Ascending aorta (tissue), 2 donors: Measurements from ENCODE around the gene HSPA1A. TPM values are rescaled to one million over a fixed set of nuclear protein-coding genes. Genes with fewer than 3 reads are reported as not detected.
A peak's percentile ranks its signal among the peaks of the same experiment; 100 is the strongest.
"Not testable (repeated sequence)": the region's sequence is repeated elsewhere in the genome, so short reads cannot be mapped to it uniquely, and the experiment has no call there.

Experiments
- DNase-seq, 2 donors: peaks; one replicate each; pipeline ENCODE4 v3.0.0-alpha.2; 2019; ENCODE audit warnings: low spot score in 2 of 2
- H3K27ac ChIP-seq, 2 donors: fragments of 200-600 bp; sonication (generic); one replicate each; pipeline ENCODE4 v1.5.1; 2016 to 2017; ENCODE audit warnings: mild to moderate bottlenecking in 1 of 2
- H3K27me3 ChIP-seq: fragments of 200-600 bp; sonication (generic); one replicate; pipeline ENCODE4 v1.5.1; 2017
- H3K36me3 ChIP-seq, 2 donors: fragments of 200-600 bp; sonication (generic); one replicate each; pipeline ENCODE4 v1.5.1; 2016
- H3K4me1 ChIP-seq, 2 donors: fragments of 200-600 bp; sonication (generic); one replicate each; pipeline ENCODE4 v1.5.1; 2016 to 2017; ENCODE audit warnings: mild to moderate bottlenecking in 1 of 2
- H3K4me3 ChIP-seq, 2 donors: fragments of 200-600 bp; sonication (generic); one replicate each; pipeline ENCODE4 v1.5.1; 2016 to 2017; ENCODE audit warnings: mild to moderate bottlenecking in 1 of 2
- H3K9me3 ChIP-seq, 2 donors: fragments of 200-600 bp; sonication (generic); one replicate each; pipeline ENCODE4 v1.5.1; 2016
- intact Hi-C: fragments of 100-400 bp; cut with DNase I; formaldehyde crosslinking; loops from one replicate; pipeline ENCODE4 v1.15.1; 2023
- total RNA-seq: library from RNA; depleted of rRNA; stranded (reverse); fragments of >200 nt; gene quantifications from one replicate; pipeline ENCODE4 v1.1.0, GENCODE V29; 2016
- TF ChIP-seq, protein P1 (sequence below), 3 experiments: fragments of 200-600 bp in 2 of 3; fragments of 450-650 bp in 1 of 3; sonication (generic) in 2 of 3; IDR thresholded peaks; one replicate each; pipeline ENCODE4 v1.5.1; 2016 to 2019; ENCODE audit warnings: antibody characterized with exemption in 3 of 3, mild to moderate bottlenecking in 1 of 3, moderate library complexity in 1 of 3

Gene HSPA1A
- total RNA-seq, 1 donor from 2014 or later: 288 TPM

DNA sequence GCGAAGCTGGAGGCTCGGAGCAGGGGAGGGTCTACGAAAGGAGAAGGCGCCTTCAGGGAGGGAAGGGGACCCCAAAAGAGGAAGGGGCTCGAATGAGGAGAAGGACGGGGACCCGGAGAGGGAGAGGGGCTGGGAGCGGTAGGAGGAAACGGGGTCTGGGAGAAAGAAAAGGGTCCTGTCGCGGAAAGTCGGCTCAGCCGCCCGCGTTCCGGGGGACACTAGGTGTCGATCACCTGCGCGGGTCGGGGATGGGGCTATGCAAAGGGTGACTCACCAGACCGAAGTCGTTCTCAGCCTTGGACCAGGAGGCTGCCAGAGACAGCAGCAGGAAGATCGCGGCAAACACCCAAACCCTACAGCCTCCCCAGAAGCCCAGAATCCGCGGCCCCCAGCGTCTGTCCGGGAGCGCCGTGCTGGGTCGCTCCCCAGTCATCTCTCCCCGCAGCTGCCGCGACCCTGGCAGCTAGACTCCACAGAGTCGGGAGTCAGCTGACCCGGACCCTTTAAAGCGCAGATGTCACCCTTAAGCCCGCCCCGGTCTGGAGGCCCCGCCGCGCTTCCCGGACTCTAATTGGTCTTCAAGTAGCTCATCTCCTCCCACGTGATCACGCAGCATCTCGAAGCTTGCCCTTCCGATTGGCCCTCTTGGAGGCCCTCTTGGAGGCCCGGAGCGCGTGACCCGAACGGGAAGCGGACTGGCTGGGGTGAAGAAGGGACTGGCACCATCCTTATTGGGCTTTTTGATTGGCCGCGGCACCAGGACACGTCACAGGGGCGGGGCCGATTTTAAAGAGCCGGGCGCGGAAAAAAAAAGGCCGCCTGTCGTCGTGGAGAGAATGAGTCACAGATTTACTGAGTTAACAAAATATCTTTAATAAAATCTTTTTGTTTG lies 47.2 kb downstream of the HSPA1A start, which contains the start of gene NEU1:
Gene NEU1 (minus strand): TSS at position 478 of the 892 bp plus-strand sequence. CDS start 45 bp downstream, at position 433.
- peak; percentile 100 for DNase-seq
- peak within 1 kb of the TSS; percentile 60 to 88 for H3K4me3 ChIP-seq
- H3K9me3 ChIP-seq: no peaks in the 10 kb centered on the region
- TF ChIP-seq, protein P1, sequence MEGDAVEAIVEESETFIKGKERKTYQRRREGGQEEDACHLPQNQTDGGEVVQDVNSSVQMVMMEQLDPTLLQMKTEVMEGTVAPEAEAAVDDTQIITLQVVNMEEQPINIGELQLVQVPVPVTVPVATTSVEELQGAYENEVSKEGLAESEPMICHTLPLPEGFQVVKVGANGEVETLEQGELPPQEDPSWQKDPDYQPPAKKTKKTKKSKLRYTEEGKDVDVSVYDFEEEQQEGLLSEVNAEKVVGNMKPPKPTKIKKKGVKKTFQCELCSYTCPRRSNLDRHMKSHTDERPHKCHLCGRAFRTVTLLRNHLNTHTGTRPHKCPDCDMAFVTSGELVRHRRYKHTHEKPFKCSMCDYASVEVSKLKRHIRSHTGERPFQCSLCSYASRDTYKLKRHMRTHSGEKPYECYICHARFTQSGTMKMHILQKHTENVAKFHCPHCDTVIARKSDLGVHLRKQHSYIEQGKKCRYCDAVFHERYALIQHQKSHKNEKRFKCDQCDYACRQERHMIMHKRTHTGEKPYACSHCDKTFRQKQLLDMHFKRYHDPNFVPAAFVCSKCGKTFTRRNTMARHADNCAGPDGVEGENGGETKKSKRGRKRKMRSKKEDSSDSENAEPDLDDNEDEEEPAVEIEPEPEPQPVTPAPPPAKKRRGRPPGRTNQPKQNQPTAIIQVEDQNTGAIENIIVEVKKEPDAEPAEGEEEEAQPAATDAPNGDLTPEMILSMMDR (IDR thresholded peaks at IDR 0.05): no peak
- H3K4me1 ChIP-seq: peaks cover 0 to 13% of the 10 kb centered on the region in 2 donors
- intact Hi-C loops: loop anchor here (1.0 to 2.0 kb wide), 5 partner anchors 27 to 182 kb away; partner anchors contain the start of genes ABHD16A, EHMT2, LY6G5C and VARS1
- peak within 1 kb of the TSS; percentile 89 to 93 for H3K27ac ChIP-seq
- H3K27me3 ChIP-seq: no peaks in the 10 kb centered on the region
- peaks cover 10 to 31% of the 10 kb centered on the region in 2 donors for H3K36me3 ChIP-seq

DNA sequence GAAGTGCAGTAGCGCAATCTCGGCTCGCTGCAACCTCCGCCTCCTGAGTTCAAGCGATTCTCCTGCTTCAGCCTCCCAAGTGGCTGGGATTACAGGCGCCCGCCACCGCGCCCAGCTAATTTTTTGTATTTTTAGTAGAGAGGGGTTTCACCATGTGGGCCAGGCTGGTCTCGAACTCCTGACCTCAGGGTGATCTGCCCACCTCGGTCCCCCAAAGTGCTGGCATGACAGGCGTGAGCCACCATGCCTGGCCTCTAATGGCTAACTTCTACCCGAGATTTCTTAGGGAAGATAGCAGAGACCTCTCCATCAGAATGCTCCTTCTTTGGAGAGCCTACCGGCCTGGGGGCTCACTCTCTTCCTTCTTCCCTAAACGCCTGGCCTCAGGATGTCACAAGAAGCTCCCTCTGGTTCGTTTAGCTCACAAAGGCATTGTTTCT lies 48.8 kb downstream of the HSPA1A start:
- peaks cover 10 to 17% of the 10 kb centered on the region in 2 donors for H3K36me3 ChIP-seq
- H3K9me3 ChIP-seq, intact Hi-C loops, DNase-seq, H3K27me3 ChIP-seq: not testable (repeated sequence)
- peak overlapping the region; percentile 60 to 88 for H3K4me3 ChIP-seq
- peaks cover 0 to 13% of the 10 kb centered on the region in 2 donors for H3K4me1 ChIP-seq
- peak overlapping the region; percentile 76 to 86 for H3K27ac ChIP-seq

DNA sequence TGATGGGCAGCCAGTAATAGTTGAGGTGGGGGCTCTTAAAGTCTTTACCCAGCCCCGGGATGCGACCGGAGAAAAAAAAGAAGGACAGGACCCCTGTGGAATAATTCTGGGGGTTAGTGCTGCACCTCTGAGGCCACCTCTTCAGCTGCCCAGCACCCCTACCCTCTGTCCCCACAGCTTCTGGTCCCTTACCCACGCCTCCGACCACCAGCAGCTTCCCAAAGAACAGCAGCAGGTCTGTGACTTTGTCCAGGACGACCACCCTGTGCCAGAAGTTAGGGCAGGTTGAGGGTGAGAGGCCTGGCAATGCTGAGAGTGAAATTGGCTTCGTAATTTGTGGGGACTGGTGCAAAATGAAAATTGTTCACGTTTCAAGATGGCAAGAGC lies 49.5 kb downstream of the HSPA1A start:
- Histone ChIP-seq H3K4me3 (no peak overlapping the region), H3K4me1 (peaks cover 0 to 13% of the 10 kb centered on the region in 2 donors), H3K27me3 (no peaks in the 10 kb centered on the region), H3K36me3 (peaks cover 6 to 11% of the 10 kb centered on the region in 2 donors), H3K9me3 (no peaks in the 10 kb centered on the region), H3K27ac (no peak overlapping the region)
- TF ChIP-seq, protein P1 (IDR thresholded peaks at IDR 0.05): no peak
- DNase-seq: no peak
- intact Hi-C loops: no loop called here

DNA sequence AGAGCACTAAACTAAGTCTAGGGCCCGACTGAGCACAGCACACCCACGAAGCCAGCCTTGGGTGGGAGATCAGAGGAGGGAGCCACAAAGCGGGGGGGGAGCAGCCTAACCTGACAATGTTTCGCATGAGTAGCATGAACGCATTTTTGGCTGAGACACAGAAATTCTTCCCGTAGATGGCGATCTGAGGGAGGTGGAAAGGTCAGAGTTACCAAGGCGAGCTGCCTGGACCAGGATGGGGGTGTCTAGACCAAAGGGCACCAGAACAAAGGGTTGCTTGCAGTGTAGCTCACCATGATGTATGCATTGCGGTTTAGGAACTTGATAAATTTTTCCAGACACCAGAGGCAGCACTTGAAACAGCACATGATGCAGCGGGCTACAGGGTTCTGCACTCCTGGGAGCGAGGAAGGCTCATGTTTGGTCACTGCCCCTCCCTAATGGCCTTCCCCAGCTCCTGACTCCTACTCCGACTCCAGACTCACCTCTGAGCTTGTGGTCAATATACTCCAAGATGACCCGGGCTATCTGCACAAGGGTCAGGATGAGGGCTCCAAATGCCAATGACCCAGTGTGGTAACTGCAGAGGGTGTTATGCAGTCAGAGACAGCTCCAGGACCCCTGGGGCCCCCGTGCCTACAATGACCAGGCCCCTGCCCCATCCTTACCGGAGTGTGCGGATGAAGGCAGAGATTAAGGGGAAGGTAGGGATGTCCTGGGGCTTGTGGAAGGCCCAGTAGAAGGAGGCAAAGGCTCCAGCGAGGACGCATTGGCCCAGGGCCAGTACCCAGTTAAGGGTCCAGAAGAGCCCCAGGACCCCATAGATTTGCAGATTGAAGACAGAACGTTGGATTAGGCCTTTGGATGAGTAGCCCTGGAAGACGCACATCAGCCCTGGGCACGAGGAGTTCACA lies 50.1 kb downstream of the HSPA1A start:
- DNase-seq: no peak
- H3K4me1 ChIP-seq: peaks cover 0 to 13% of the 10 kb centered on the region in 2 donors
- TF ChIP-seq, protein P1 (IDR thresholded peaks at IDR 0.05): no peak
- peaks cover 0 to 4% of the 10 kb centered on the region in 2 donors for H3K36me3 ChIP-seq
- no peak overlapping the region for H3K4me3 ChIP-seq
- no peaks in the 10 kb centered on the region for H3K27me3 ChIP-seq
- H3K27ac ChIP-seq: no peak overlapping the region
- no peaks in the 10 kb centered on the region for H3K9me3 ChIP-seq
- intact Hi-C loops: no loop called here

Other genes with a start within 250 kb of the HSPA1A start
- gene LTA, start 243.3 kb upstream of the HSPA1A start, total RNA-seq: not detected
- gene TNF, start 240.0 kb upstream of the HSPA1A start, total RNA-seq: 11.5 TPM
- not detected for gene LTB, start 233.1 kb upstream of the HSPA1A start, total RNA-seq
- 21.4 TPM for gene LST1, start 229.3 kb upstream of the HSPA1A start, total RNA-seq
- not detected for gene NCR3, start 222.5 kb upstream of the HSPA1A start, total RNA-seq
- gene AIF1, start 200.3 kb upstream of the HSPA1A start, total RNA-seq: 1.7 TPM
- 171 TPM for gene PRRC2A, start 194.8 kb upstream of the HSPA1A start, total RNA-seq
- gene BAG6, start 162.9 kb upstream of the HSPA1A start, total RNA-seq: 255 TPM
- gene APOM, start 159.6 kb upstream of the HSPA1A start, total RNA-seq: not detected
- 20.9 TPM for gene C6orf47, start 154.8 kb upstream of the HSPA1A start, total RNA-seq
- gene GPANK1, start 150.5 kb upstream of the HSPA1A start, total RNA-seq: 9.8 TPM
- gene CSNK2B, start 149.5 kb upstream of the HSPA1A start, total RNA-seq: 148 TPM
- 24.1 TPM for gene LY6G5B, start 145.6 kb upstream of the HSPA1A start, total RNA-seq
- gene LY6G5C, start 134.5 kb upstream of the HSPA1A start, total RNA-seq: 0.96 TPM
- gene ABHD16A, start 112.2 kb upstream of the HSPA1A start, total RNA-seq: 28.0 TPM
- gene LY6G6F, start 108.7 kb upstream of the HSPA1A start, total RNA-seq: not detected
- not detected for gene LY6G6D, start 100.2 kb upstream of the HSPA1A start, total RNA-seq
- gene LY6G6C, start 93.8 kb upstream of the HSPA1A start, total RNA-seq: not detected
- not detected for gene MPIG6B, start 92.2 kb upstream of the HSPA1A start, total RNA-seq
- 150 TPM for gene DDAH2, start 86.2 kb upstream of the HSPA1A start, total RNA-seq
- 281 TPM for gene CLIC1, start 79.0 kb upstream of the HSPA1A start, total RNA-seq
- 17.7 TPM for gene MSH5, start 75.5 kb upstream of the HSPA1A start, total RNA-seq
- gene SAPCD1, start 52.9 kb upstream of the HSPA1A start, total RNA-seq: not detected
- gene VWA7, start 38.2 kb upstream of the HSPA1A start, total RNA-seq: not detected
- 48.3 TPM for gene VARS1, start 19.8 kb upstream of the HSPA1A start, total RNA-seq
- gene LSM2, start 8.6 kb upstream of the HSPA1A start, total RNA-seq: 61.3 TPM
- not detected for gene HSPA1L, start 260 bp upstream of the HSPA1A start, total RNA-seq
- gene HSPA1B, start 12.2 kb downstream of the HSPA1A start, total RNA-seq: 613 TPM
- 21.6 TPM for gene NEU1, start 47.3 kb downstream of the HSPA1A start, total RNA-seq
- gene SLC44A4, start 63.5 kb downstream of the HSPA1A start, total RNA-seq: not detected
- 39.5 TPM for gene EHMT2, start 82.2 kb downstream of the HSPA1A start, total RNA-seq
- 7.3 TPM for gene ZBTB12, start 86.5 kb downstream of the HSPA1A start, total RNA-seq
- gene C2, start 112.2 kb downstream of the HSPA1A start, total RNA-seq: 18.6 TPM
- gene CFB, start 130.6 kb downstream of the HSPA1A start, total RNA-seq: 132 TPM
- 208 TPM for gene NELFE, start 143.4 kb downstream of the HSPA1A start, total RNA-seq
- gene SKIC2, start 143.6 kb downstream of the HSPA1A start, total RNA-seq: 77.4 TPM
- 18.0 TPM for gene DXO, start 156.6 kb downstream of the HSPA1A start, total RNA-seq
- 147 TPM for gene C4A, start 166.5 kb downstream of the HSPA1A start, total RNA-seq
- gene C4B, start 199.3 kb downstream of the HSPA1A start, total RNA-seq: 133 TPM
- 14.0 TPM for gene CYP21A2, start 222.9 kb downstream of the HSPA1A start, total RNA-seq